ENCODE measurements around the gene INSYN2B.
"Not testable (repeated sequence)": the region's sequence is repeated elsewhere in the genome, so short reads cannot be mapped to it uniquely, and the experiment has no call there.

INSYN2B gene

GRCh38 chr5:169861433-169861832 is 118.9 kb downstream of the INSYN2B start:
- in situ Hi-C loops (cut with HindIII; ENCODE audit: low sequenced_read_pairs), result no loop called here

- in situ Hi-C loops (cut with HindIII; ENCODE audit: low sequenced_read_pairs), result no loop called here
Measured at GRCh38 chr5:169860585-169860984, 119.7 kb downstream of the INSYN2B start.

GRCh38 chr5:169856571-169856970 is 123.7 kb downstream of the INSYN2B start:
- in situ Hi-C loops (cut with HindIII; ENCODE audit: low sequenced_read_pairs), result no loop called here

- in situ Hi-C loops (cut with HindIII; ENCODE audit: low sequenced_read_pairs), result no loop called here
Measured at GRCh38 chr5:169851321-169851850, 128.9 kb downstream of the INSYN2B start.

GRCh38 chr5:169850409-169850808 is 129.9 kb downstream of the INSYN2B start:
- in situ Hi-C loops (cut with HindIII; ENCODE audit: low sequenced_read_pairs), result no loop called here

GRCh38 chr5:169848792-169849191 is 131.5 kb downstream of the INSYN2B start:
- in situ Hi-C loops (cut with HindIII; ENCODE audit: low sequenced_read_pairs), result no loop called here

- in situ Hi-C loops (cut with HindIII; ENCODE audit: low sequenced_read_pairs), result no loop called here
Measured at GRCh38 chr5:169848271-169848670, 132.0 kb downstream of the INSYN2B start.

GRCh38 chr5:169847519-169847918 is 132.8 kb downstream of the INSYN2B start:
- in situ Hi-C loops (cut with HindIII; ENCODE audit: low sequenced_read_pairs), result no loop called here

GRCh38 chr5:169842699-169843098 is 137.6 kb downstream of the INSYN2B start:
- in situ Hi-C loops (cut with HindIII; ENCODE audit: low sequenced_read_pairs), result no loop called here

- in situ Hi-C loops (cut with HindIII; ENCODE audit: low sequenced_read_pairs), result no loop called here
Measured at GRCh38 chr5:169840405-169840804, 139.9 kb downstream of the INSYN2B start.

GRCh38 chr5:169838688-169839087 is 141.6 kb downstream of the INSYN2B start:
- in situ Hi-C loops (cut with HindIII; ENCODE audit: low sequenced_read_pairs), result no loop called here

GRCh38 chr5:169837686-169838085 is 142.6 kb downstream of the INSYN2B start:
- in situ Hi-C loops (cut with HindIII; ENCODE audit: low sequenced_read_pairs), result no loop called here

- in situ Hi-C loops (cut with HindIII; ENCODE audit: low sequenced_read_pairs), result no loop called here
Measured at GRCh38 chr5:169836835-169837536, 143.3 kb downstream of the INSYN2B start.

GRCh38 chr5:169834540-169834939 is 145.8 kb downstream of the INSYN2B start:
- in situ Hi-C loops (cut with HindIII; ENCODE audit: low sequenced_read_pairs), result not testable (repeated sequence)

- in situ Hi-C loops (cut with HindIII; ENCODE audit: low sequenced_read_pairs), result not testable (repeated sequence)
Measured at GRCh38 chr5:169833681-169834292, 146.5 kb downstream of the INSYN2B start.

GRCh38 chr5:169832845-169833244 is 147.4 kb downstream of the INSYN2B start:
- in situ Hi-C loops (cut with HindIII; ENCODE audit: low sequenced_read_pairs), result no loop called here

GRCh38 chr5:169832304-169832703 is 148.0 kb downstream of the INSYN2B start:
- in situ Hi-C loops (cut with HindIII; ENCODE audit: low sequenced_read_pairs), result no loop called here

GRCh38 chr5:169831331-169831730 is 149.0 kb downstream of the INSYN2B start:
- in situ Hi-C loops (cut with HindIII; ENCODE audit: low sequenced_read_pairs), result no loop called here

GRCh38 chr5:169828385-169828784 is 151.9 kb downstream of the INSYN2B start:
- in situ Hi-C loops (cut with HindIII; ENCODE audit: low sequenced_read_pairs), result no loop called here

- in situ Hi-C loops (cut with HindIII; ENCODE audit: low sequenced_read_pairs), result no loop called here
Measured at GRCh38 chr5:169827769-169828168, 152.5 kb downstream of the INSYN2B start.

GRCh38 chr5:169826618-169827017 is 153.7 kb downstream of the INSYN2B start:
- in situ Hi-C loops (cut with HindIII; ENCODE audit: low sequenced_read_pairs), result no loop called here

GRCh38 chr5:169817031-169817430 is 163.3 kb downstream of the INSYN2B start:
- in situ Hi-C loops (cut with HindIII; ENCODE audit: low sequenced_read_pairs), result no loop called here

Data from endothelial cell of hepatic sinusoid (primary cell).